Measurements from ENCODE around the gene GUCA1A.
"Not testable (repeated sequence)": the region's sequence is repeated elsewhere in the genome, so short reads cannot be mapped to it uniquely, and the experiment has no call there.

The GUCA1A gene

DNA sequence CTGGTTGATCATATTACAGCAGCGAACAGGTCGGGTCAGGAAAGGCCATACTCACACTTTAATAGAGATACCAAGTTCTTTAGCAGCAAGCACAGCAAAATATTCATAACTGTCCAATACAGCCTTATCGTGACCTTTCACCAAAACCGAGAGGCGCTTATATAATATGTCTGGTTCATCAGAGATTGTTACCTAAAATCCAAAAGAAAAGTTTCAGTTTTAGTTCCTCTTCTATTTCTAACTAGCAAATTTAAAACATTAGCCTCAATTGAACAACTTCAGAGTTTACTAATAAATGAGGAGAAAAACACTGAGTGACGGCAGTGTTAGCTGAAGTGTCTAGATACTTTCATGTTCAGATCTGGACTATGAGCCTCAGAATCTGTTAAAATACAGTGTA, 38.6 kb downstream of the GUCA1A start:
- DNase-seq = no peak

DNA sequence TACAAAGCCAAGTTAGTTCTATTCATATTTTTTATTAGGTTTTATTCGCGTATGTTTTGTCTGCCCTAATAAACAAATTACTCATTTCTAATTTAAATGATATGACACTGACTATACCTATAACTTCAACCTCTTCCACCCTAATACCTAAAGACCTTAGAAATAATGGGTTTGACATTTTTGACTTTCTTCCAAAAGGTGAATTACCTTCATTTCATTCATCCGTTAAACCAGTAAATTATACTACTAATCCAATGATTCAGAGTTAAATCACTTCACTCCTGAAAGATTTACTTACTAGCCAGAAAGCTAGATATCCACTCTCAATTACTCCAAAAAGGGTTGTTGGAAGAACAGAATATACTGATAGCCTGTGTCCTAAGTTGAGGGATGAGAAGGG, 39.3 kb downstream of the GUCA1A start:
- DNase-seq = no peak

DNA sequence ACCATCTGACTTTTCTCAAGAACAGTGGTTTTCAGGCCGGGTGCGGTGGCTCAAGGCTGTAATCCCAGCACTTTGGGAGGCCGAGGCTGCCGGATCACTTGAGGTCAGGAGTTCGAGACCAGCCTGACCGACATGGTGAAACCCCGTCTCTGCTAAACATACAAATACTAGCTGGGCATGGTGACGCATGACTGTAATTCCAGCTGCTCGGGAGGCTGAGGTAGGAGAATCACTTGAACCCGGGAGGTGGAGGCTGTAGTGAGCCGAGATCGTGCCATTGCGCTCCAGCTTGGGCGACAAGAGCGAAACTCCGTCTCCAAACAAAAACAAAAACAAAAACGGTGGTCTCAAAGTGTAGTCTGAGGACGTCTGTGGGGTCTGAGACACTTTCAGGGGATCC, 43.3 kb downstream of the GUCA1A start:
- DNase-seq = not testable (repeated sequence)

DNA sequence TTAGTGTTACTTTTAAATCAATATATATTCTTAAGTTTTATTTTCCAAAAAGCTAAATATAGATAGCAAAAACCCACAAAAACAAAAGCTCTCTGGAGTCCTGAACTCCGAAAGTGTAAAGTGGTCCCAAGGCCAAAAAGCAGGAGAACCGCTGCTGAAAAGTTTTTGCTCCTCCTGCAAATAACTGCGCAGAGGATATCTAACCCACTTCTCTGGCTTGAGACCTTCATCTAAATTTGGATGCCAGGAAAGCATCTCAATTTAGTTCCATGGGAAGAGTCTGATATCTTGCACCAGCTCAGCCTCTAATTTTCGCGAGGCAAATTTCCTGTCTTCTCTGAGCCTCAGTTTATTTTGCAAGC, 44.0 kb downstream of the GUCA1A start:
- DNase-seq = no peak

DNA sequence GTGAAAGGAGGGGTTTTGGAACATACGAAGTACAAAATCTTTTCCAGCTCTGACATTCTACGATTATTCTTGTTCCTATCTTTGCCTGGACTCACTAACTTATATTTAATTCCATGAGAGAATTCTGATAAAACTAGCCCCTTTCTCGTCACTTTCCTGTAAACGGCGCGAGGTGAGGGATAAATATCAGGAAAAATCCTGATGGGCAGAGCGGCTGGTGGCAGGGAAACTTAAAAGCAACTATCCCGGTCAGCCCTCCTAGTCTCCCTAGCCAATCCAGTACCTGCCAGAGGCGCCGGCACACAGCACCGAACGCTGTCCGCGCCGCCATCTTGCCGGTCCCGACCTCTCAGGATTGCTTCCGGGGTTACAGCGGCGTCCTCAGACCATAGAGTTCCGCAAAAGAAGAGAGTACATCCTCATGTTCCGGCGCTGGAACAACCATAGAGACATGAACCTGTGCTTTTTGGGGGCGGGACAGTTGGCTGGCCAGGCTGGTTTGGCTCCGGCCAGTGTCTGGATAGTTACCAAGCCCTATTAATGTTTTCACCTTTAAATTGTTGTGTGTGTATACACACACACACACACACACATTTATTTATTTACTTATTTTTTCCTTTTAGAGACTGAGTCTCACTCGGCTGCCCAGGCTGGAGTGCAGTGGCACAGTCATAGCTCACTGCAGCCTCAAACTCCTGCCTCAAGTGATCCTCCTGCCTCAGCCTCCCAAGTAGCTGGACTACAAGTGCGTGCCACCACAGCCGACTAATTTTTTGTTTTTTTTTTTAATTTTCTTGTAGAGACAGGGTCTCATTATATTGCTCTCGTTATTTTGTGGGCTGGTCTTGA, 44.6 kb downstream of the GUCA1A start, which contains the start of gene MRPS10:
TSS of gene MRPS10 (minus strand) at position 343 of the 849 bp plus-strand sequence. CDS start at position 331, 12 bp downstream.
- DNase-seq = peak; percentile 74

DNA sequence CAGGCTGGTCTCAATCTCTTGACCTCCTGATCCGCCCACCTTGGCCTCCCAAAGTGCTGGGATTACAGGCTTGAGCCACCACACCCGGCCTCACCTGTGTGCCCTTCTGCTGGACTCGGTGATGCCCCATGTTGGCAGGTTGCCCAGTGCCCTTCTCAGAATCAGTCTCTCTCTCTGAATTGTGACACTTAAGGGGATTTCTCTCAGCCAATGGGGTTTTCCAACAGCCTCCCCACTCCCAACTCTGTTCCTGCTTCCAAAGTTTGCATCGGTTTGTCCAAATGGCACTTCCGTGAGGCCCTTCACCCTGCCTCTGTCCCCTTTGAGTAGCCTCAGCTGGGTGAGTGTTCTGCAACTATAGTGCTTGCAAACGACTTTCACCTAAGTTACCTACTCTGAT, 47.6 kb downstream of the GUCA1A start:
- DNase-seq = no peak

DNA sequence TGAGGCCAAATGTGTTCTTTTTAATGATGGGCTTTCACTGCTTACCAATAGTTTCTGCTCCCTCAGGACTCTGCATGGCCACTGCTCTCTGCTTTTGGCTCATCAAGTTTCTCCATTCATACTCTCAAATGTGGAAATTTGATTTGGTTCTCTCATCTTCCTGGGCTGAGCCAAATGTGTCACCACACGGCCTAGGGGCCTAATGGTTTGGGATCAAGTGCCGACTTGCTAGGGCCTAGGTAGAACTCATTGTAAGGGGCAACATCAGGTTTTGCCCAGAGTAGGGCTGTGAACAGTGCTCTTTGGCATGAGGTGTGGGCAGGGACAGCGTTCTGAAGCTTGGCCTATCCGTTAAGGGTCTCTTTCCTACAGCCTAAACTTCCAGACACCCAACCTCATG, 48.4 kb downstream of the GUCA1A start:
- DNase-seq = no peak

DNA sequence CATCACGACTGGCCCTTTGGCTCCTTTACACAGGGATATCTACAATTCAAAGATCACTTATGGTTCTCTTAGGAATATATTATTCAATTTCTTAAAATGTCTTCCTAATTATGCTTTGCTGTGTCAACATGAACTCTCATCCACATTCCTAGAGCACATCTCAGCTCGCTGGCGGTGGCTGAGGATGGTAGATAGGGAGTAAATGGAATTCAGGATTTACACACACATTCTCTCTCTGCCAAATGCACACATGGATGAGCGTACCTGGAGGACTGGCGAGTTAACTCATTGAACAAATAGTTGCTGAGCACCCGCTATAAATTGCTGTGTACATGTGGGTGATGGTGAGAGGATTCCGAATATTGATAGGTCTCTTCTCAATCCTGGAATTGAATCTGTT, 49.3 kb downstream of the GUCA1A start:
- DNase-seq = no peak

DNA sequence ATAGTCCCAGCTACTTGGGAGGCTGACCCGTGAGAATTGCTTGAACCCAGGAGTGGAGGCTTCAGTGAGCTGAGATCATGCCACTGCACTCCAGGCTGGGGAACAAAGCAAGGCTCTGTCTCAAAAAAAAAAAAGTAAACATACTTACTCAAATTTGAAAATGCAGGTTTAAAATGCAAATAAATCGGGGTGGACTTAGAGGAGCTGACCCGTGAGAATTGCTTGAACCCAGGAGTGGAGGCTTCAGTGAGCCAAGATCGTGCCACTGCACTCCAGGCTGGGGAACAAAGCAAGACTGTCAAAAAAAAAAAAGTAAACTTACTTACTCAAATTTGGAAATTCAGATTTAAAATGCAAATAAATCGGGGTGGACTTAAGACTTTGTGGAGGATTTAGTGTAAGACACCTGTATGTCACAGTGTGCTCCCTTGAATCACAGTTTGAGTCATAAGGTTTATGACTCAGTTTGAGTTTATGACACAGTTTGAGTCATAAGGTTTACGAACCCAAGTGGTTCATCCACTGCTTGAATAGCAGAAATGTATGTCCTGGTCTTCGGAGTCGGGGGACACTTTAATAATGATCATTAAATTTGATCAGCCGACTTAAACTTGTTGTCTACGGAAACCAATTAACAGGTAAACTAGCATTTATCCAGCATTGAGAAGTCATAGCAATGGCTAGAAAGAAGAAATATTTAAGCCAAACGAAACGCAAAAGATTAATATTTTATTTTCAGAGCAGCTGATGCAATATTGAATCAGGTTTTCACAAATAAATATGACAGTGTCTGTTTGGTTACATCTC, 51.3 kb downstream of the GUCA1A start:
- no peak for DNase-seq

DNA sequence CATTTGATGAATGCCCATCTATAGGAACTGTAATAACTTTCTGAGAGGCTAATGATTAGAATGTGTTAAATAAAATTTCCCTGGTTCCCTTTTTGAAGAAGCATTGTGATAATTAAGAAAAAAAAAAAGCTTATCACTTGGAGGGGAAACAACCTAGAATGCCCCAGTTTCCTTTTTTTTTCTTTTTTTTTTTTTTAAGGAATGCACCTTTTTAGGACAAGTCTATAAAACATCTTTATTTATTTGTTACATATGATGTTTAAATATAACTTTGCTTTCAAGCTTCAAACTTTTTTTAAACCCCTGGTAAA, 51.8 kb downstream of the GUCA1A start:
- no peak for DNase-seq

DNA sequence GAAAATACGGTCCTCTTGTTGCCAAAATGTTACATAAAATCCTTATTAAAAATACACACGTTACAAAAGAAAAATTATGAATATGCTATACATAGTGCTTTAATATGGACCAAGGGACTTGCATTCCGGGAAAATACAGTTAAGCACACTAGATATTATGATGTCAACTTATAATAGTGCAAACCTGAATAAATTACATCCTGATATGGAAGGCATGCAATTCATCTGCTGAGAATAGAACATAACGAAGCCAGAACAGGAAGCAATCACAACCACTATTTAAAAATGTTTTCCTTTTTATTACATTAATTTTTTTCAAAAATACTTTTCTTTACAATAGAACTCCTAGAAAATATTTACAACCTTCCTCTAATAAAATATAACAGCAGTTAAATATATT, 52.3 kb downstream of the GUCA1A start:
- no peak for DNase-seq

DNA sequence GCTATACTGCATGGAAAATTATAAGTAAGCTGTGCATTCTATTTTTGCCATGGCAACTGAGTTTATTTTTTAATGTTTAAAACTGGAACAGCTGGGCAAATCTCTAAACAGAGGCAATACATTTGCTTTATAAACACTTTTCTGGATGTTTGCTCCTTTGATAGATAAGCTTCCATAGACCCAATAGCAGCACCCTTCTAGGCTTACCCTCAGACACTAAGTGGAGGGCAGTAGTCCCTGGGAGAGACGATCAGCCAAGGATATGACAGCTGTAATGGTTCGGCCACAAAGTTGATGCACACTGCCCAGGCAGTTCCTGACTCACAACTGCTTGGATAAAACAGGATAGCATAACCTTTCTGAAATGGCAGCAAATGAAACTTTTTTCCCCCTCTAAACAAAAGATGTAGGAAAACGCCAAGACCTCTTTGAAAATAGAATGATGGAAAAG, 53.0 kb downstream of the GUCA1A start:
- DNase-seq = no peak

DNA sequence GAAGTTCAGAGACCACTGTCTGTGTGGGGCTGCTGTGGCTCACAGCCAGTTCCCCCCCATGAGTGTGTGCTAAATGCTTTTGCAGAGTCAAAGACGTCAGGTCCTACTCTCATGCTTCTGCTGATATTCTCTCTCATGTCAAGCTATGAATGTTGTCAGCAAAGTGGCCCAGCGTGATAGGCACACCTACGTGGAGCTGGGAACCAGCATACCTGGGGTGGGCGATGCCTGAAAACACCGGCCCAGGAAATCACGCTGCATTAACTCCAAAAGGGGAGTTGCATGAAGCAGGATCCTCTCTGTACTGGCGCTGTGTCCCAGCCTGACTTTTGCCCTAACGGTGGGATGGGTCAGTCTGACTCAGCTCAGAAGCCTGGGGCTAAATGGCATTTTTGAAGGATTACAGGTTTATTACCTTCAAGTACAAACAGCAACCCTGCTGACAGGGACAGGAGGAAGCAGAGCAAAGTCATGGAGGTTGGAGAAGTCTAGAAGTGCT, 53.5 kb downstream of the GUCA1A start:
- no peak for DNase-seq

DNA sequence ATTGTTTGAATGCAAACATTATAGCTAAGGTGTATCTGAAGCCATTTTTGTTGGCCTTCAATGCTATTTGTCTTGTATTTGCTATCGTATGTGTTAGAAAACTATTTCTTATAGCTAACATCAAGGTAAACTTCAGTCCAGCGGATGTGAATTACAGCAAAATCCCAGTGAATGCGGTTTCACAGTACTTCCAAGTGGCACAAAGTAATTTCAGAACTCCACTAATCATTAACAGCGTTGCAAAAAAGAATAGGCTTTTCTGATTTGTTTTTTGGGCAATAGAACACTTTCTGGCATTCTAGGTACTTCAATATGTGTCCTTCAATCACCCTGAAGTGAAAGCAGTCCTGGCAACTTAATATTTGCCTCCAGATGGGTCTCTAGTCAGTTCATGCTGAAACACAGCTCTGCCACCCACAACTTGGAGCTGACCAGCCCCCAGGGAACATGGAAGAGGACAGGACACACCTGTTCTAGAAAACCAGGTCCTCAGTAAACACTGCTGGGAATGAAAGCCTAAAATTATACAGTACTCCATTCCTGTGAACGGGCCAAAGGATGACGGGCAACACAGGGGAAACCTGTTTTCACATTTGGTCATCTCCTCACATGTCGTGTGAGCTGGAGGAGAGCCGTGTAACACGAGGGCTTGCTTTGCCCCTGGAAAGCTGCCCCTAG, 54.1 kb downstream of the GUCA1A start:
- DNase-seq = no peak

DNA sequence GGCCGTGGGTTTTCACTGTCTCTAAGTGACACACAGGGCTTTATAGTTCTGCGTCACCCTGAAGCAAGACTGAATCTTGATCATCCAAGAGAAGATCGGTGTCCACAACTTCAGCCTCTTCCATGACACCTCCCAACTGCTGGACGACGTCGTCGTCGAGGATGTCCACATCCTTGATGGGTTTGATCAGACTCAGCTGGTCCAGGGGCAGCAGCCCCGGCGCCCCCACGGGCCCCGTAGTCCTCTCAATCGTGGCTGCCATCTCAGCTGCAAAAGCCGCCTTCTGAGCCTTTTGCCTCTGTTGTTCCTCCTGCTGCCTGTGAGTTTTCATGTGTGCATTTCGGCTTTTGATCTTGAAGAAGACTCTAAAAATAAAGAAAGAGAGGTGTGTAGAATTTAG, 55.1 kb downstream of the GUCA1A start:
- no peak for DNase-seq
